Measurements from ENCODE around the gene PSME3. TPM values are rescaled to one million over a fixed set of nuclear protein-coding genes. Genes with fewer than 3 reads are reported as not detected.
"Not testable (repeated sequence)": the region's sequence is repeated elsewhere in the genome, so short reads cannot be mapped to it uniquely, and the experiment has no call there.

Gene PSME3
- total and polyA plus RNA-seq, 8 donors: 26.4 to 75.8 (median 68.7) TPM

GRCh38 chr17:42880776-42881310 is 47.6 kb downstream of the PSME3 start:
- Histone ChIP-seq H3K27me3 (peaks cover 0 to 7% (median 0%) of the 10 kb centered on the region in 3 donors), H3K9me3 (no peaks in the 10 kb centered on the region), H3K4me1 (peaks cover 0 to 8% (median under 1%) of the 10 kb centered on the region in 4 donors), H3K27ac (no peak overlapping the region), H3K4me3 (no peak overlapping the region), H3K36me3 (no peaks in the 10 kb centered on the region)
- intact Hi-C loops (cut with DNase I; ENCODE audit: low total_unique reads): no loop called here
- DNase-seq: no peak
- TF ChIP-seq POLR2AphosphoS5 (IDR thresholded peaks at IDR 0.05) (no peak), CTCF (IDR thresholded peaks at IDR 0.05) (no peak), POLR2A (IDR thresholded peaks at IDR 0.05) (no peak), EP300 (IDR thresholded peaks at IDR 0.05) (no peak)
- 76 to 89% (median 87%) methylated on average over 5 of the region's 5 CpGs for WGBS, 5 donors

GRCh38 chr17:42881706-42882105 is 48.5 kb downstream of the PSME3 start:
- H3K4me1 ChIP-seq; H3K36me3 ChIP-seq; DNase-seq; intact Hi-C loops (cut with DNase I; ENCODE audit: low total_unique reads); H3K9me3 ChIP-seq; H3K27ac ChIP-seq; H3K27me3 ChIP-seq; H3K4me3 ChIP-seq: not testable (repeated sequence)
- WGBS, 5 donors: 81 to 93% (median 90%) methylated on average over 6 of the region's 6 CpGs

- Histone ChIP-seq H3K9me3 (no peaks in the 10 kb centered on the region), H3K4me1 (peaks cover 0 to 14% (median 4%) of the 10 kb centered on the region in 4 donors), H3K27ac (no peak overlapping the region), H3K27me3 (peaks cover 0 to 7% (median 0%) of the 10 kb centered on the region in 3 donors), H3K4me3 (no peak overlapping the region), H3K36me3 (no peaks in the 10 kb centered on the region)
- 90 to 93% (median 91%) methylated on average over 8 of the region's 8 CpGs for WGBS, 5 donors
- intact Hi-C loops (cut with DNase I; ENCODE audit: low total_unique reads): no loop called here
- no peak for DNase-seq
- TF ChIP-seq EP300 (IDR thresholded peaks at IDR 0.05) (no peak), CTCF (IDR thresholded peaks at IDR 0.05) (no peak)
Measured at GRCh38 chr17:42882166-42882565, 49.0 kb downstream of the PSME3 start.

GRCh38 chr17:42883802-42884558 is 50.8 kb downstream of the PSME3 start:
- Histone ChIP-seq H3K4me3 (no peak overlapping the region), H3K36me3 (no peaks in the 10 kb centered on the region), H3K27ac (peak overlapping the region in 1 of 5 donors; percentile 26), H3K9me3 (no peaks in the 10 kb centered on the region), H3K27me3 (no peaks in the 10 kb centered on the region), H3K4me1 (peaks cover 0 to 14% (median 0%) of the 10 kb centered on the region in 4 donors)
- no peak for DNase-seq
- 81 to 86% (median 84%) methylated on average over 7 of the region's 7 CpGs for WGBS, 5 donors
- no peak for TF ChIP-seq CTCF (IDR thresholded peaks at IDR 0.05)
- no peak for TF ChIP-seq EP300 (IDR thresholded peaks at IDR 0.05)
- TF ChIP-seq POLR2A (IDR thresholded peaks at IDR 0.05): no peak
- TF ChIP-seq POLR2AphosphoS5 (IDR thresholded peaks at IDR 0.05): no peak
- intact Hi-C loops (cut with DNase I; ENCODE audit: low total_unique reads): no loop called here

GRCh38 chr17:42885806-42886205 is 52.6 kb downstream of the PSME3 start:
- intact Hi-C loops (cut with DNase I; ENCODE audit: low total_unique reads); H3K9me3 ChIP-seq; DNase-seq; H3K27ac ChIP-seq; H3K27me3 ChIP-seq; H3K36me3 ChIP-seq: not testable (repeated sequence)
- peak overlapping the region in 1 of 4 donors; percentile 4 for H3K4me3 ChIP-seq
- 85 to 100% (median 96%) methylated on average over 3 of the region's 3 CpGs for WGBS, 5 donors
- H3K4me1 ChIP-seq: peaks cover 0 to 16% (median 0%) of the 10 kb centered on the region in 4 donors
